Measurements from ENCODE around the gene ORAI2.
"Not testable (repeated sequence)": the region's sequence is repeated elsewhere in the genome, so short reads cannot be mapped to it uniquely, and the experiment has no call there.

ORAI2 gene

DNA sequence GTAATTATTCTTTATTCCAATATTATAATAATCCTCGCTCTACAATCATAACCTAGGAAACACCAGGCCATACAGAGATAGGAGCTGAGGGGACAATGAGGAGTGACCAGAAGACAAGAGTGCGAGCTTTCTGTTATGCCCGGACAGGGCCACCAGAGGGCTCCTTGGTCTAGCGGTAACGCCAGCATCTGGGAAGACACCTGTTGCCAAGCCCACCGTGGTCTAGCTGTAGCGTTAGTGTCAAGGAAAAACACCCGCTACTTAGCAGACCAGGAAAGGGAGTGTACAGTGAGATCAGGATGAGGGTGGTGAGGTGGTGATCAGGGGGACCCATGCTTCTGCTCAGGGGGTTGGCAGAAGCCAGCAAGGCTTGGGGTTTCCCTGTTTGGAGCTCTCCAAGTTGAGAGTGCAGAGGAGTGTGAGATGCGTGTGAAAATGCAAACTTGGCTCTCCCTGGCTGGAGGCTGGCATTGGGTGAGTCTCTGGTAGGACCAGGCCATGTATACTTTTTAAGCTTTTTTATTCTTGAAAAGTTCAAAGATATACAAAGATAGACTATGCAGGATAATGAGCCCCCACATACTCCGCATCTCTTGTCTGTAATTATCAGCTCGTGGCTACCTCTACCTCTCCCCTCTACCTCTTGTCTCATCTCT, 46.7 kb downstream of the ORAI2 start:
- H3K4me3 ChIP-seq; H3K27ac ChIP-seq; H3K4me1 ChIP-seq; H3K9me3 ChIP-seq; intact Hi-C loops (cut with DNase I; ENCODE audit: low total_unique reads); H3K36me3 ChIP-seq; H3K27me3 ChIP-seq: not testable (repeated sequence)
- peak; percentile 29 to 62 for DNase-seq
- TF ChIP-seq, protein P1, sequence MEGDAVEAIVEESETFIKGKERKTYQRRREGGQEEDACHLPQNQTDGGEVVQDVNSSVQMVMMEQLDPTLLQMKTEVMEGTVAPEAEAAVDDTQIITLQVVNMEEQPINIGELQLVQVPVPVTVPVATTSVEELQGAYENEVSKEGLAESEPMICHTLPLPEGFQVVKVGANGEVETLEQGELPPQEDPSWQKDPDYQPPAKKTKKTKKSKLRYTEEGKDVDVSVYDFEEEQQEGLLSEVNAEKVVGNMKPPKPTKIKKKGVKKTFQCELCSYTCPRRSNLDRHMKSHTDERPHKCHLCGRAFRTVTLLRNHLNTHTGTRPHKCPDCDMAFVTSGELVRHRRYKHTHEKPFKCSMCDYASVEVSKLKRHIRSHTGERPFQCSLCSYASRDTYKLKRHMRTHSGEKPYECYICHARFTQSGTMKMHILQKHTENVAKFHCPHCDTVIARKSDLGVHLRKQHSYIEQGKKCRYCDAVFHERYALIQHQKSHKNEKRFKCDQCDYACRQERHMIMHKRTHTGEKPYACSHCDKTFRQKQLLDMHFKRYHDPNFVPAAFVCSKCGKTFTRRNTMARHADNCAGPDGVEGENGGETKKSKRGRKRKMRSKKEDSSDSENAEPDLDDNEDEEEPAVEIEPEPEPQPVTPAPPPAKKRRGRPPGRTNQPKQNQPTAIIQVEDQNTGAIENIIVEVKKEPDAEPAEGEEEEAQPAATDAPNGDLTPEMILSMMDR (IDR thresholded peaks at IDR 0.05) = peak; percentile 45 to 51

DNA sequence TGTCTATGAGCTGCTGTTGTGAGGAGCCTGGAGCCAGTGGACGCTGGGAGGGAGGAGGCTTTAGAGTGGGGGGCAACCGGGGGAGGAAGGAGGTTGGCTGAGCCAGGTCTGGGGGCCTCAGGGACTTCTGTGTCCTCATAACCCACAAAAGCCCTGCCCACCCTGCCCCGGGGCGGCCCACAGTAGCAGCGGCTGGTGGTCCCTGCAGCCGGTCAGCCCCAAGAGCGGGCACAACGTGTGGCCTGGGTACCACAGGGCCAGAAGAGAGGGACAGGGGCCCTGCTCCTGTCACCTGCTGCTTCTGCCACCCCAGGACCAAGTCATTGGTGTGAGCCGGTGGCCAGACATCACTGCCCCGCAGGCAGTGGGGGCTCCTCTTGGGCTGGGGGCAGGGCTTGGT, 48.6 kb downstream of the ORAI2 start:
- H3K27ac ChIP-seq; H3K4me1 ChIP-seq; H3K36me3 ChIP-seq; H3K9me3 ChIP-seq; H3K27me3 ChIP-seq; H3K4me3 ChIP-seq; intact Hi-C loops (cut with DNase I; ENCODE audit: low total_unique reads): not testable (repeated sequence)
- DNase-seq = peak; percentile 7 to 25

DNA sequence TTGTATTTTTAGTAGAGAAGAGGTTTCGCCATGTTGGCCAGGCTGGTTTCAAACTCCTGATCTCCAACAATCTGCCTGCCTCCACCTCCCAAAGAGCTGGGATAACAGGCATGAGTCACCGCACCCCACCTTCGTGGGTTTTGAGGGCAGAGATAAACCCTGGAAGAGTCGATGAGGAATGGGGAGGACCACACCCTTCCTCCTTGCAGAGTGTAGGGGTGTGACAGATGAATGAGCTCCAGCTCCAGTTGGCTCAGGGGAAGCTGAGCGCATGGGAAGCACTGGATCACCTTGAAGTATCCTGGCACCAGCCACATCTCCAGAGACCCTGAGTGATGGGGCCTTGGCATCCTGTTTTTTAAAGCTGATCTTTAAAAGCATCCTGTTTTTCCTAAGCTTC, 50.9 kb downstream of the ORAI2 start:
- H3K4me1 ChIP-seq; H3K4me3 ChIP-seq; H3K27me3 ChIP-seq; DNase-seq; H3K36me3 ChIP-seq; H3K27ac ChIP-seq; intact Hi-C loops (cut with DNase I; ENCODE audit: low total_unique reads); H3K9me3 ChIP-seq: not testable (repeated sequence)

DNA sequence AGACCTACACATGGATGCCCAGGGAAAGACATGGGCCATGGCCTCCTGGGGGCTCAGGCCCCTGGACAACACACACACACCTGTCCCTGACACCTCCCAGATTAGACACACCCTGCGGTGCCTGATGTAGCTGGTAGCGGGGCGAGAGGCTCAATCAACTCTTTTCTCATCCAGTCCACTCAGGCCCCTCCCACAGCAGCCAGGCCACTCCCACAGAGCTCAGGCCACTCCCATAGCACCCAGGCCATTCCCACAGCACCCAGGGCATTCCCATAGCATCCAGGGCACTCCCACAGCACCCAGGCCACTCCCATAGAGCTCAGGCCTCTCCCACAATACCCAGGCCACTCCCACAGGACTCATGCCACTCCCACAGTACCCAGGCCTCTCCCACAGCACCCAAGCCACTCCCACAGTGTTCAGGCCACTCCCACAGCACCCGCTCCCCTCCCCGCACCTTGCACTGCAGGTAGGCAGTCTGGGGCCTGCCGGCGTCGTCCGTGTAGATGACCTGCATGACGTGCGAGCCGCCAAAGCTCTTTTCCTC, 57.2 kb downstream of the ORAI2 start:
- H3K27me3 ChIP-seq; H3K4me3 ChIP-seq; intact Hi-C loops (cut with DNase I; ENCODE audit: low total_unique reads); H3K27ac ChIP-seq; H3K4me1 ChIP-seq; H3K9me3 ChIP-seq; H3K36me3 ChIP-seq: not testable (repeated sequence)
- DNase-seq = peak; percentile 7 to 65

DNA sequence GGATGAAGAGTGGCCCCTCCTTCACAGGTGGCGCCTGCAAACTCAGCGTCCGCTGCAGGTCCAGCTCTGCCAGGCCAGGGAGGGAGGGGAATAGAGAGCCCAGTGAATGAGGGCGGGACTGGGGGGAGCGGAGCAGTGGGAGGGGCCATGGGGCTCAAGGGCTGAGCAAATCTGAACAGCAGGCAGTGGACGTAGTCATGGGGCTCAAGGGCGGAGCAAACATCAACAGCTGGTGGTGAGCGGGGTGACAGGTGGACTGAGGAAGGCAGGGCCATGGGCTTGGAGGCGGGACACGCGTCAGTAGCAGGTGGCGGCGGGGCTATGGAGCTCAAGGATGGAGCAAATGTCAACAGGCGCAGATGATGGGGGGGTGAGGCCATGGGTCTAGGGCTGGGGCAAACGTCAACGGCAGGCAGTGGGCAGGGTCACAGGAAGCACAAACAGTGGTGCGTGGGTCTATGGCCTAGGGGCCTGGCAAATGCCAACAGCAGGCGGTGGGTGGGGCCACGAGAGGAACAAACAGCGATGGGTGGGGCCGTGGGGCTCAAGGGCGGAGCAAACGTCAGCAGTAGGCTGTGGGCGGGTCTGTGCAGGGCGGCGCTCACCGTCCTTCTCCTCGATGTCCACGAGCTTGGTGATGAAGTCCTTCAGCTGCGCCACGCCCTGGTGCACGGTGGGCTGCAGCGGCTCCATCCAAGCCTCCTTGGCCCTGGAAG, 60.0 kb downstream of the ORAI2 start:
- intact Hi-C loops (cut with DNase I; ENCODE audit: low total_unique reads); H3K9me3 ChIP-seq; H3K27me3 ChIP-seq; H3K27ac ChIP-seq; H3K36me3 ChIP-seq; H3K4me1 ChIP-seq; DNase-seq; H3K4me3 ChIP-seq: not testable (repeated sequence)

DNA sequence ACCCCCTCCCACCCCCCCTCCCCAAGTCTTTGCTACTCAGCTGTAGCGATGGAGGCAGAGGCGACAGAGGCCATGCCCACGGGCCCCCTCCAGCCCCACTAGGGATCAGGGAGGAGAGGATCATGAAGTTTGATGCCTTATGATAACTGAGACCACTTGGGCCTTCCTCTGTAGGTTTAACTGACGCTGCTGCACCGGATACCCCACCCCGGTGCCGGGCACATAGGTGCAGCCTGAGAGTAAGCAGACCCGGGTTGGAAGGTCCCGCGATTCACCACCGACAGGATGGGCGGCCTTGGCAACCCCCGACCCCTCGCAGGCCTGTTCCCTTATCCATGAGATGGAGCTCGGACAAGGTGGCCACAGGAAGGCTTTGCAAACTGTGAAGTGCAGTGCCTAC, 60.7 kb downstream of the ORAI2 start:
- H3K27ac ChIP-seq; H3K4me3 ChIP-seq; H3K4me1 ChIP-seq; H3K27me3 ChIP-seq; H3K36me3 ChIP-seq; H3K9me3 ChIP-seq; intact Hi-C loops (cut with DNase I; ENCODE audit: low total_unique reads): not testable (repeated sequence)
- DNase-seq = peak; percentile 16 to 27

DNA sequence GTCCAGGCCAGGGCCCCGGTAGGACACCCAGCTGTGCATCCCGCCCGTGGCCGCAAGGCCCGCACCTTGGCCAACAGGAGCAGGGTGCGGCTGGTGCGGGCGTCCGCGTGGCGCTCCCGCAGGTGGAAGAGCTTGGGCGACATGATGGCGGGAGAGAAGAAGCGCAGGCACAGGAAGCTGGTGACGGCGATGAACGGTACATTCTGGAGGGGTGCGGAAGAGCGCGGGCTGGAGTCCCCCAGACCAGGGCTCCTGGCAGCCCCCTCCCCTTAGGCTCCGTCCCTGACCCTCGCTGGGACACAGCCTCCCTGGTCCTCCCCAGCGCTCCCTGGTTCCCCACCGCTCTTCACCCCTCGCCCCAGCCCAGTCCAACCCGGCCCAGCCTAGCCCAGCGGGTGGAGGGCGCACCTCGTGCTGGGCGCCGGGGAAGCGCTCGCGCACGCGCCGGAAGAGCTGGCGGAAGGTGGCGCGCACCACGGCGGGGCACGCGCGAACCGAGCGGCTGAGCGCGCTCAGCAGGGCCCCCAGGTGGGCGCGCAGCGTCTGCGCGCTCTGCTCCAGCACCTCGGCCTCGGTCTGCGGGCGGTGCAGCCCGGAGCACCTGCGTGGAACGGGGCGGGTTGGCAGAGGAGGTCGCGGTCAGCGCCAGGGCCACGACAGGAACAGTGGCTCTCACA, 61.2 kb downstream of the ORAI2 start:
- H3K4me1 ChIP-seq; H3K4me3 ChIP-seq; H3K27me3 ChIP-seq; H3K36me3 ChIP-seq; H3K27ac ChIP-seq; H3K9me3 ChIP-seq; DNase-seq; intact Hi-C loops (cut with DNase I; ENCODE audit: low total_unique reads): not testable (repeated sequence)

DNA sequence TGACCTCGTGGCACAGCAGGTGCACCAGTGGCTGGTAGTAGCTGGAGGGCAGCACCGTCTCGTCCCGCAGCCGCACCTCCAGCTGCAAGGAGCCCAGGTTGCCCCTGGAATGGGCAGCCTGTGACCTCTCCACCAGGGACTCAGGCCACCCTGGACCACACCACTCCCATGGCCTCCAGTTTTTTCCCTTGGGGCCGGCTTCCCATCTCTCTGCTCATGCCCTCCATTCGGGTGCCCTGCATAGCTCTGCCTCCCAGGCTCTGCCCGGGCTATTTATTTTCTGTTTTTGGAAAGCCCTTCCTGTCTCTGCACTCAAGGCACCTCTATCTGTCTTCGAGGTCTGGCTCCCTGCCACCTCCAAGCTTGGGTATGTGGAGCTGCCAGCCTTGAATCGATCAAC, 63.5 kb downstream of the ORAI2 start:
- H3K4me1 ChIP-seq; H3K27me3 ChIP-seq; H3K9me3 ChIP-seq; H3K4me3 ChIP-seq; intact Hi-C loops (cut with DNase I; ENCODE audit: low total_unique reads); DNase-seq; H3K36me3 ChIP-seq; H3K27ac ChIP-seq: not testable (repeated sequence)

DNA sequence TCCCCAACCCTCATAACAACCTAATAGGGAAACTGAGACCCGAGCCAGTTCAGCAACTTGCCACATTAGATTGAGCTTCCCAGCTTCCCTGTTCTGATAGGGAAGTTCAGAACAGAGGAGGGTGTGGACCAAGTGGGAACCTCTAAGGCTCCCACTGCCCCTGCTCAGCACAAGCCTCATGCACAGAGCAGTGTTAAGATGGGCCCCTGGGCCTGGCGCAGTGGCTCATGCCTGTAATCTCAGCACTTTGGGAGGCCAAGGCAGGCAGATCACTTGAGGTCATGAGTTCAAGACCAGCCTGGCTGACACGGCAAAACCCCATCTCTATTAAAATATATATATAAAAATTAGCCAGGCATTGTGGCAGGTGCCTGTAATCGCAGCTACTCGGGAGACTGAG, 63.9 kb downstream of the ORAI2 start:
- intact Hi-C loops (cut with DNase I; ENCODE audit: low total_unique reads); H3K9me3 ChIP-seq; H3K4me3 ChIP-seq; H3K36me3 ChIP-seq; H3K27ac ChIP-seq; H3K4me1 ChIP-seq; H3K27me3 ChIP-seq: not testable (repeated sequence)
- DNase-seq = peak; percentile 23 to 42

DNA sequence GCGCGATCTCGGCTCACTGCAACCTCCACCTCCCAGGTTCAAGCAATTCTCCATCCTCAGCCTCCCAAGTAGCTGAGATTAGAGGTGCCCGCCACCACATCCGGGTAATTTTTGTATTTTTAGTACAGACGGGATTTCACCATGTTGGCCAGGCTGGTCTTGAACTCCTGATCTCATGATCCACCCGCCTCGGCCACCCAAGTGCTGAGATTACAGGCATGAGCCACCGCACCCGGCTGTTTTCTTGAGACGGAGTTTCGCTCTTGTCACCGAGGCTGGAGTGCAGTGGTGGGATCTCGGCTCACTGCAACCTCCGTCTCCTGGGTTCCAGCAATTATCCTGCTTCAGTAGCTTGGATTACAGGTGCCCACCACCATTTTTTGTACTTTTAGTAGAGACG, 64.9 kb downstream of the ORAI2 start:
- intact Hi-C loops (cut with DNase I; ENCODE audit: low total_unique reads); H3K9me3 ChIP-seq; H3K4me1 ChIP-seq; H3K36me3 ChIP-seq; H3K27me3 ChIP-seq; H3K27ac ChIP-seq; H3K4me3 ChIP-seq: not testable (repeated sequence)
- DNase-seq = peak in 1 of 2 donors; percentile 22

DNA sequence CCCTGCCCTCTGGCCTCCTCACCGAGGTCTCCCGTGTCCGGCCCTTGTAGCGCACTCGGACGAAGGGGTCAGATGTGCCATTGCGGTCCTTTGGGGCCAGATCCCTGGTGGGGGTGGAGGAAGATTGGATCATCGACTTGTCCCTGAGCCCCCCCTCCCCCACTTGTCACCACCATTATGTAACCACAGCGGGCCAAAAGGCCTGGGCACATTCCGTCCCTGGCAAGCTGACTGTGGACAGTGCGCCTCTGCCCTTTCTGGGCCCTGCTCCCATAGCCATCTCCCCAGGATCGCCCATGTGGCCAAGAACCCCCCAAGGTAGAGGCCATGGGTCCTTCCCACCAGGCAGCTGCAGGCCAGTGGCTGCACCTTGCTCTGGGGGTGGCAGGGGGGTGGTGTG, 69.8 kb downstream of the ORAI2 start:
- H3K4me1 ChIP-seq; H3K27me3 ChIP-seq; DNase-seq; H3K27ac ChIP-seq; H3K9me3 ChIP-seq; H3K4me3 ChIP-seq; H3K36me3 ChIP-seq; intact Hi-C loops (cut with DNase I; ENCODE audit: low total_unique reads): not testable (repeated sequence)

DNA sequence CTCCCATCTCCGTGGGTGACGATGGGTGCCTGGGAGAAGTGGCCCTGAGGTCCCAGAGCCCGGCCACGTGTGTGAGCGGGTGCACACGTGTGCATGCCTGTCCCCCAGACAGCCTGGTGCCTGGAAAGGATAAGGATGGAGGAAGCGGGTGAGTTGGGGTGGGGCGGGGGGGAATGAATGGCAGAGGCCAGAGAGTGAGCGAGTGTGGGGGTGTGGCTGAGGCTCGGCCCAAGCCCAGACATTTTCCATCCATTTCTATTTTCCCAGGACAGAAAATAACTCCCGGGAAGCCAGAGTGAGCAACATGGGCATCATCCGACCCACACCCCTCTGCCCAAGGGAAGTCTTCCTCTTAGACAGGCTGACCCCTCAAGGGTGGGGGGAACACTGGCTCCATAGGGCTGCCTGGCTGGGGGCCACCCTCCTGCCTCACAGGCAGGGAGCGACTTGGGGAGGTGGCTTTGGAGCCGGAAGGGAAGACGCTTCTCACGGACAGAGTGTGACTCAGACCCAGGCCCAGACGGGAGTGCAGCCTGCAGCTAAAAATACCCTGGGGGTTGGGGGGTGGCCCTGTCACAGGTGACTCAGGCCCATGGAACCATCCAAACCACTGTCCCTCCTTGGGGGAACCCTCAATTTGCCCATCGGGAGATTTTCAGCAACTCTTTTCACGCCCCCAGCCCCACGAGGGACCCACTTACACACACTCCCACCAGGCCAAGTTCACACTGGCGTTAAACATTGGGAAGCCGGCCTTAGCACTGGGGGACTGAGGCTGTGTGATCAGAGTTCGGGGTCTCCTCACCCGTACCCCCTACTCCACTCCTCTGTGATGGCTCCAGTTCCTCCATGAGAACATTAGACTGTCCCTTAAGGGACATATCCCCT, 72.2 kb downstream of the ORAI2 start:
- H3K4me3 ChIP-seq; intact Hi-C loops (cut with DNase I; ENCODE audit: low total_unique reads); H3K36me3 ChIP-seq; H3K9me3 ChIP-seq; H3K27me3 ChIP-seq; H3K4me1 ChIP-seq: not testable (repeated sequence)
- H3K27ac ChIP-seq = peak overlapping the region; percentile 42 to 58
- peak in 1 of 2 donors; percentile 51 for DNase-seq

Measured in tibial artery (tissue), 4 donors.